ENCODE data around the gene LRRC75B. TPM values are rescaled to one million over a fixed set of nuclear protein-coding genes. Genes with fewer than 3 reads are reported as not detected.
"Not testable (repeated sequence)": the region's sequence is repeated elsewhere in the genome, so short reads cannot be mapped to it uniquely, and the experiment has no call there.

Gene LRRC75B
- total RNA-seq, 1 experiment from 2014 or later, result 4.1 TPM

DNA sequence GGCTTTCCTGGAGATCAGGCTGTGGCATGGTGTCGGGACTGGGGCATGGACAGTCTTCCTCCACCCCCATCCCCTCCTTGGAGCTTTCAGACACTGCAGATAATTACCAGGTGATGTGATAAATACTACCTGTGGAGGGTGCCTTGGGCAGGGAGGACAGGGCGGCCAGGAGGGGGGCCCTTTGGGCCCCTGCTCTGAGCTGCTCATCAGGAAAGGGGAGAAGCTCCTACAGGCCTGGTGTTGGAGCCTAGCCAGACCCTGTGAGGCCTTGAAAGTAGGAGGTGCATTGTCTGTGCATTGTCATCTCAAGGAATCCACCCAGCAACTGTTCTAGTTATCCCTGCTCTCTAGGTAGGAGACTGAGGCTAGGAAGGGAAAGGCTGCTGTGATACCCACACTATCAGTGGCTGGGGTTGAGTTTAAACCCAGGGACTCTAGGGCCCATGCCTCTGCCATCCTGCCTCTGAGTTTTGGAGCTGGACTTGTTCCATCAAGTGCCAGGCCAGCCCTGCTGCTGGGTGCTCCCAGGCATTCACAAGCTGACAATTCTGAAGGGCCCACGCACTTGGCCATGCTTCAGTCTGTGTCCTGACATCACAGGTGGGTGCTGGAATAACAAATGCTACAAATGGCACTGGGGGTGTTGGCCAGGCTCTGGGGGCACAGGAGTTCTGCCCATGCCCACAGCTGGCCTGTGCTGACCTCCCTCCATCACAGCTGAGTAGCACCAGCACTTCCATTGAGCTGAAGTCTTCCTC lies 7.3 kb upstream of the LRRC75B start:
- in situ Hi-C loops (cut with HindIII; ENCODE audit: low pct_unique_long_range_greater_than_20kb, low sequenced_read_pairs); H3K9me3 ChIP-seq (ENCODE audit: control insufficient read depth, insufficient read depth, low read depth, low read length); intact Hi-C loops (cut with micrococcal nuclease; ENCODE audit: unreplicated experiment); H3K27ac ChIP-seq (ENCODE audit: low read length); CTCF ChIA-PET; H3K4me3 ChIP-seq (ENCODE audit: low read depth in 2 of 2, low read length in 2 of 2); DNase-seq (ENCODE audit: low read depth, low spot score); H3K36me3 ChIP-seq (ENCODE audit: control insufficient read depth, insufficient read depth, low read length); POLR2A ChIA-PET; ATAC-seq; H3K4me1 ChIP-seq (ENCODE audit: control insufficient read depth, insufficient read depth, low read length); BruUV-seq (replicated peaks); H3K27me3 ChIP-seq (ENCODE audit: control insufficient read depth, insufficient read depth, low read length): not testable (repeated sequence)

DNA sequence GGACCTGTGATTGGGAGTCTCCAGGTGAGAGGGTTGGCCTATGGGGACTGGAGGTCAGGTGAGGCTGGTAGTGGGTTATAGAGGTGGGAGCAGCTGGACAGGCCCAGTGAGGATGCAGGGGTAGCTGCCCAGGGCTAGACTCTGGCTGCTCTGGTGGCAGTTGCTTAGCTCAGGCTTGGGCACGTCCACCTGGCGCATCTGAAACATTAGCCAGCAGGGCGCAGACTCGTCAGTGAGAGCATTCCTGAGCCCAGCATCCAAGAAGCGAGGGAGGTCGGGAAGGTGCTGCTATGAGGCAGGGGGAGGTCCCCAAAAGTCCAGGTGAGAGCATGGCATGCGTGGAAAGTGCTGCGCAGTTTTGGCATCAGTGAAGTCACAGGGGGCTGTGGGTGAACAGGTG lies 6.6 kb upstream of the LRRC75B start:
- BruUV-seq (replicated peaks), result no TSS peak
- Histone ChIP-seq H3K9me3 (ENCODE audit: control insufficient read depth, insufficient read depth, low read depth, low read length) (no peaks in the 10 kb centered on the region), H3K27ac (ENCODE audit: low read length) (no peak overlapping the region), H3K27me3 (ENCODE audit: control insufficient read depth, insufficient read depth, low read length) (no peaks in the 10 kb centered on the region), H3K36me3 (ENCODE audit: control insufficient read depth, insufficient read depth, low read length) (no peaks in the 10 kb centered on the region), H3K4me1 (ENCODE audit: control insufficient read depth, insufficient read depth, low read length) (no peaks in the 10 kb centered on the region), H3K4me3 (ENCODE audit: low read depth in 2 of 2, low read length in 2 of 2) (no peak overlapping the region)
- TF ChIP-seq SIN3A (IDR thresholded peaks at IDR 0.05; ENCODE audit: borderline replicate concordance, insufficient read depth, low read depth, low read length) (no peak), TCF7L2 (IDR thresholded peaks at IDR 0.05; ENCODE audit: low read depth, low read length) (no peak), POLR2AphosphoS5 (IDR thresholded peaks at IDR 0.05; ENCODE audit: low read depth, low read length) (no peak)
- TF ChIP-seq, protein P1, sequence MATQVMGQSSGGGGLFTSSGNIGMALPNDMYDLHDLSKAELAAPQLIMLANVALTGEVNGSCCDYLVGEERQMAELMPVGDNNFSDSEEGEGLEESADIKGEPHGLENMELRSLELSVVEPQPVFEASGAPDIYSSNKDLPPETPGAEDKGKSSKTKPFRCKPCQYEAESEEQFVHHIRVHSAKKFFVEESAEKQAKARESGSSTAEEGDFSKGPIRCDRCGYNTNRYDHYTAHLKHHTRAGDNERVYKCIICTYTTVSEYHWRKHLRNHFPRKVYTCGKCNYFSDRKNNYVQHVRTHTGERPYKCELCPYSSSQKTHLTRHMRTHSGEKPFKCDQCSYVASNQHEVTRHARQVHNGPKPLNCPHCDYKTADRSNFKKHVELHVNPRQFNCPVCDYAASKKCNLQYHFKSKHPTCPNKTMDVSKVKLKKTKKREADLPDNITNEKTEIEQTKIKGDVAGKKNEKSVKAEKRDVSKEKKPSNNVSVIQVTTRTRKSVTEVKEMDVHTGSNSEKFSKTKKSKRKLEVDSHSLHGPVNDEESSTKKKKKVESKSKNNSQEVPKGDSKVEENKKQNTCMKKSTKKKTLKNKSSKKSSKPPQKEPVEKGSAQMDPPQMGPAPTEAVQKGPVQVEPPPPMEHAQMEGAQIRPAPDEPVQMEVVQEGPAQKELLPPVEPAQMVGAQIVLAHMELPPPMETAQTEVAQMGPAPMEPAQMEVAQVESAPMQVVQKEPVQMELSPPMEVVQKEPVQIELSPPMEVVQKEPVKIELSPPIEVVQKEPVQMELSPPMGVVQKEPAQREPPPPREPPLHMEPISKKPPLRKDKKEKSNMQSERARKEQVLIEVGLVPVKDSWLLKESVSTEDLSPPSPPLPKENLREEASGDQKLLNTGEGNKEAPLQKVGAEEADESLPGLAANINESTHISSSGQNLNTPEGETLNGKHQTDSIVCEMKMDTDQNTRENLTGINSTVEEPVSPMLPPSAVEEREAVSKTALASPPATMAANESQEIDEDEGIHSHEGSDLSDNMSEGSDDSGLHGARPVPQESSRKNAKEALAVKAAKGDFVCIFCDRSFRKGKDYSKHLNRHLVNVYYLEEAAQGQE (IDR thresholded peaks at IDR 0.05; ENCODE audit: insufficient read depth in 1 of 2, low read depth in 2 of 2, low read length in 1 of 2), result no peak
- TF ChIP-seq, protein P2, sequence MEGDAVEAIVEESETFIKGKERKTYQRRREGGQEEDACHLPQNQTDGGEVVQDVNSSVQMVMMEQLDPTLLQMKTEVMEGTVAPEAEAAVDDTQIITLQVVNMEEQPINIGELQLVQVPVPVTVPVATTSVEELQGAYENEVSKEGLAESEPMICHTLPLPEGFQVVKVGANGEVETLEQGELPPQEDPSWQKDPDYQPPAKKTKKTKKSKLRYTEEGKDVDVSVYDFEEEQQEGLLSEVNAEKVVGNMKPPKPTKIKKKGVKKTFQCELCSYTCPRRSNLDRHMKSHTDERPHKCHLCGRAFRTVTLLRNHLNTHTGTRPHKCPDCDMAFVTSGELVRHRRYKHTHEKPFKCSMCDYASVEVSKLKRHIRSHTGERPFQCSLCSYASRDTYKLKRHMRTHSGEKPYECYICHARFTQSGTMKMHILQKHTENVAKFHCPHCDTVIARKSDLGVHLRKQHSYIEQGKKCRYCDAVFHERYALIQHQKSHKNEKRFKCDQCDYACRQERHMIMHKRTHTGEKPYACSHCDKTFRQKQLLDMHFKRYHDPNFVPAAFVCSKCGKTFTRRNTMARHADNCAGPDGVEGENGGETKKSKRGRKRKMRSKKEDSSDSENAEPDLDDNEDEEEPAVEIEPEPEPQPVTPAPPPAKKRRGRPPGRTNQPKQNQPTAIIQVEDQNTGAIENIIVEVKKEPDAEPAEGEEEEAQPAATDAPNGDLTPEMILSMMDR (IDR thresholded peaks at IDR 0.05), result no peak
- intact Hi-C loops (cut with micrococcal nuclease; ENCODE audit: unreplicated experiment) (no loop called here), in situ Hi-C loops (cut with HindIII; ENCODE audit: low pct_unique_long_range_greater_than_20kb, low sequenced_read_pairs) (no loop called here)
- ChIA-PET POLR2A (no interaction called here), CTCF (no interaction called here)
- no peak for ATAC-seq
- no peak for DNase-seq (ENCODE audit: low read depth, low spot score)

DNA sequence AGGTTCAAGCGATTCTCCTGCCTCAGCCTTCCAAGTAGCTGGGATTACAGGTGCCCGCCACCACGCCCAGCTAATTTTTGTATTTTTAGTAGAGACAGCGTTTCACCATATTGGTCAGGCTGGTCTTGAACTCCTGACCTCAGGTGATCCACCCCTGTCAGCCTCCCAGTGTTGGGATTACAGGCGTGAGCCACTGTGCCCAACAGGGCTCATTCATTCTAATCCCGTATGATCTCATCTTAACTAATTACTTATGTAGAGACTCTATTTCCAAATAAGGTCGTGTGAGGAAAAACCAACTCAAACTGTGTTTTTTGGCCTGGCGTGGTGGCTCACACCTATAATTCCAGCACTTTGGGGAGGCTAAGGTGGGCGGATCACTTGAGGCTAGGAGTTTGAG lies 4.2 kb upstream of the LRRC75B start:
- H3K4me1 ChIP-seq (ENCODE audit: control insufficient read depth, insufficient read depth, low read length); ATAC-seq; BruUV-seq (replicated peaks); intact Hi-C loops (cut with micrococcal nuclease; ENCODE audit: unreplicated experiment); H3K4me3 ChIP-seq (ENCODE audit: low read depth in 2 of 2, low read length in 2 of 2); in situ Hi-C loops (cut with HindIII; ENCODE audit: low pct_unique_long_range_greater_than_20kb, low sequenced_read_pairs); H3K27me3 ChIP-seq (ENCODE audit: control insufficient read depth, insufficient read depth, low read length); POLR2A ChIA-PET; H3K36me3 ChIP-seq (ENCODE audit: control insufficient read depth, insufficient read depth, low read length); DNase-seq (ENCODE audit: low read depth, low spot score); H3K9me3 ChIP-seq (ENCODE audit: control insufficient read depth, insufficient read depth, low read depth, low read length); H3K27ac ChIP-seq (ENCODE audit: low read length): not testable (repeated sequence)
- CTCF ChIA-PET, result interaction anchor here (0.7 kb wide), 1 partner anchor 390 kb away, joined by 5 read pairs; no protein-coding TSS in a partner anchor

Data from Panc1 (cell line).